Adipocyte (in vitro differentiated cells): Measurements from ENCODE around the gene ATP1B2.
"Not testable (repeated sequence)": the region's sequence is repeated elsewhere in the genome, so short reads cannot be mapped to it uniquely, and the experiment has no call there.

ENCODE experiments used
- DNase-seq: peaks from one replicate; pipeline ENCODE4 v3.0.0-alpha.2; 2015; ENCODE audit warnings: low read depth
- H3K27me3 ChIP-seq: replicated peaks from 2 replicates; pipeline ENCODE4 v1.7.0; 2013; ENCODE audit warnings: mild to moderate bottlenecking, low read length, moderate library complexity; ENCODE audit not compliant: control insufficient read depth, insufficient read depth
- H3K36me3 ChIP-seq: 2 replicates; pipeline ENCODE4 v1.7.0; 2013; ENCODE audit warnings: low read length, mild to moderate bottlenecking, moderate library complexity; ENCODE audit not compliant: control insufficient read depth, insufficient read depth, severe bottlenecking
- H3K4me1 ChIP-seq: 2 replicates; pipeline ENCODE4 v1.7.0; 2013; ENCODE audit warnings: mild to moderate bottlenecking, low read length, moderate library complexity; ENCODE audit not compliant: control insufficient read depth, insufficient read depth
- H3K4me3 ChIP-seq: 2 replicates; pipeline ENCODE4 v1.7.0; 2013; ENCODE audit warnings: mild to moderate bottlenecking, low read length, moderate library complexity
- H3K9ac ChIP-seq: 2 replicates; pipeline ENCODE4 v1.7.0; 2013; ENCODE audit warnings: mild to moderate bottlenecking, low read length, moderate library complexity
- H3K9me3 ChIP-seq: 2 replicates; pipeline ENCODE4 v1.7.0; 2013; ENCODE audit warnings: mild to moderate bottlenecking, low read length, moderate library complexity; ENCODE audit not compliant: control insufficient read depth

Gene ATP1B2

DNA sequence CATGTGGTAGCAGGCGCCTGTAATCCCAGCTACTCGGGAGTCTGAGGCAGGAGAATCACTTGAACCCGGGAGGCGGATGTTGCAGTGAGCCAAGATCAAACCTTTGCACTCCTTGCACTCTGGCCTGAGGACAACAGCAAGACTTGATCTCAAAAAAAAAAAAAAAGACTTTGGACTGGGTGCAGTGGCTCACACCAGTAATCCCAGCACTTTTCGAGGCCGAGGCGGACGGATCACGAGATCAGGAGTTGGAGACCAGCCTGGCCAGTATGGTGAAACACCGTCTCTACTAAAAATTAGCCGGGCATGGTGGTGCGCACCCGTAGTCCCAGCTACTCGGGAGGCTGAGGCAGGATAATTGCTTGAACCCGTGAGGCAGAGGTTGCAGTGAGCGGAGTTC lies 25.0 kb upstream of the ATP1B2 start:
- H3K9me3 ChIP-seq, H3K4me1 ChIP-seq, DNase-seq, H3K9ac ChIP-seq, H3K4me3 ChIP-seq, H3K36me3 ChIP-seq, H3K27me3 ChIP-seq: not testable (repeated sequence)

DNA sequence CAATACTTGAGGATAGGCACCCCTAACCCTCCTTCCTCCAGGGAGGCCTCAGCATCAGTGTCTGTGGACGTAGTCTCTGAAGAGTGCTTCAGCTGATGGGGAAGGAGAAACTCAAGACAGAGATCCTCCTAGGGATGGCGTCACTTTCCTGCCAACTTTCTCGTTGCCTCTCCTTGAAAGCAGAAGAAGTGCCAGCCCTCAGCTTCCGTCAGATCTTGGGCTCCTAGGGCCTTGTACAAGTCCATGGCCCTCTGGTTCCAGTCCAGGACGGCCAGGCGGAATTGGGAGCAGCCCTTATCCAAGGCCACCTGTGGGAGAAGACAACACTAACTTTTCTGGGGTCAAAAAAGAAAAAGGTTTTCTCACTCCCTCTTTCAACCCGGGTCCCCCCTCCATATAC lies 24.4 kb upstream of the ATP1B2 start:
- H3K4me1 ChIP-seq, result peaks cover 5% of the 10 kb centered on the region
- no peaks in the 10 kb centered on the region for H3K27me3 ChIP-seq
- DNase-seq, result no peak
- no peaks in the 10 kb centered on the region for H3K9me3 ChIP-seq
- H3K9ac ChIP-seq, result peak overlapping the region; percentile 97
- H3K4me3 ChIP-seq, result peak overlapping the region; percentile 86
- H3K36me3 ChIP-seq, result peaks cover 4% of the 10 kb centered on the region

DNA sequence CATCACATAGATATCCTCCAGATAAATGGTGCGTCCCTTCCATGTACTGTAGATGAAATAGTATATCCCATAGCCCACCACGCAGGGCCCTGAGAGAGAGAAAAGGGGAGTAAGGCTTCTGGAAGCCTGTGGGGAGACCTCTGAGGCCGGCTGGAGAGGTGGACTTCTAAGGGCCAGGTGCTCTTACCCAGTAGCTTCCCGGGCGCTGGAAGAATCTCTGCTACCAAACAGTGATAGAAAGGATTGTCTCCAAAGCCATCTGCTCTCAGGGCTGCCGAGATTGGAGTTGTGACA lies 23.8 kb upstream of the ATP1B2 start:
- H3K9ac ChIP-seq, result peak overlapping the region; percentile 97
- H3K4me1 ChIP-seq, result peaks cover 5% of the 10 kb centered on the region
- H3K4me3 ChIP-seq, result peak overlapping the region; percentile 86
- peaks cover 4% of the 10 kb centered on the region for H3K36me3 ChIP-seq
- H3K27me3 ChIP-seq, result no peaks in the 10 kb centered on the region
- H3K9me3 ChIP-seq, result no peaks in the 10 kb centered on the region
- DNase-seq, result no peak

DNA sequence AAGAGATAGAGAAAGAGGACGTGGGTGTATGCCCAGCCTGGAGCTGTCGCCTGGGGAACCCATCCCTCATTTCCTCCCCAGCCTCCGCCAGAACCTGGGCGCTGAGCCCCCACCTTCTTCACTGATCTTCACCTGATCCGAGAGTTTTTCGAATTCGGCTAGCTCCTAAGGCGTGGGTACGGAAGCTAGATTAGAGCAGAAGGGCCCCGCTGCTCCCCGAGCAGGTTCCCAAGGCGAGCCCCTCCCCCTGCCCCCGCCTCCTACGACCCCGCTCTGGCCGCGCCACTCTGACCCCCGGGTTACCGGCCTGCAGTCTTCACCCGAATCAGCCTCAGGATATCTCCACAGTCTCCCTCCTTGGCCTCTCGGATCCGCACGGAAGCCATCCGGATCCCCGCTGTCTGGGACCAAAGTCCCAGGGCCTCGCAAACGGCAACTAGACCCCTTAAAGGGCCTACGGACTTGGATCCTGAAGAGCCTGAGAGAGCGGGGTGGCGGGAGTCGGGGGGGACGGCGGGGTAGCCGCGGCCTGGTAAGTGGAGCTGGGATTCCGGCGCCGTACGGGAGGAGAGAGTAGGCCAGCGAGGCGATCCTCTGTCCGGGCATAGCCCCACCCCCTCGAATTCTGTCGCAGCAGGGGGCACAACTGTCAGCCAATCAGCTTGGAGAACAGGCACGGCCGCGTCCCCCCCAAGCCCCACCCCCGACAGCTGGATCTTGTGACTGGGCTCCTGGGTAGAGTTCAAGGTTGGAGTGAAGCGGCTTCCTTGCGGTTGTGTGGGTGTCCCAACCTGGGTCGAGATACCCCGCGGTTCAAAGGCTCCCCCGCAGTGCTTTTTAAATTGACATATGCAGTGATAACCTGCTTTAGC lies 23.2 kb upstream of the ATP1B2 start, which contains the start of gene SAT2:
Gene SAT2 (minus strand): TSS at position 572 of the 872 bp plus-strand sequence. CDS start 186 bp downstream, at position 386.
- Histone ChIP-seq H3K27me3 (no peaks in the 10 kb centered on the region), H3K4me1 (peaks cover 5% of the 10 kb centered on the region), H3K9me3 (no peaks in the 10 kb centered on the region), H3K9ac (peak within 1 kb of the TSS; percentile 97), H3K4me3 (peak within 1 kb of the TSS; percentile 86), H3K36me3 (peaks cover 4% of the 10 kb centered on the region)
- DNase-seq, result peak; percentile 98

DNA sequence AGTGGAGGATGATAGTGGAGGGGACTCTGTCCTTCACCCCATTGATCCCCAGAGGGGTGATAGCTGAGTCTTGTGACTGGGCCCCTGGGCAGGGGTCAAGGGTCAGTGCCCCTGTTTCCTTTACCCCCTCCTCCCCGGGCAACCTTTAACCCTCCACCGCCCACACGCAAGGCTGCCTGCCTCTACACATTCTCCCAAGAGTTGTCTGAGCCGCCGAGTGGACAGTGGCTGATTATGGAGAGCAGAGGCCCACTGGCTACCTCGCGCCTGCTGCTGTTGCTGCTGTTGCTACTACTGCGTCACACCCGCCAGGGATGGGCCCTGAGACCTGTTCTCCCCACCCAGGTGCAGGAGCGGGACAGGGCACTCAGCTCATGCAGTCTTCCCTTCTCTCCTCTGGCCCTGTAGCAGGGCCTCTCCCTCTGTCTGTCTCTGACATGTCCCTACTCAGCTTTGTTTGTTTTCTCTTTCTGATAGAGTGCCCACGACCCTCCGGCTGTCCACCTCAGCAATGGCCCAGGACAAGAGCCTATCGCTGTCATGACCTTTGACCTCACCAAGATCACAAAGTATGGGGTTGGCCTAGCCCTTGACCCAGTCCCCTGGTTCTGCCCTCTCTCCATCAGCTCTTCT lies 20.7 kb upstream of the ATP1B2 start, which contains the start of gene SHBG:
Gene SHBG (plus strand): TSS at position 197 of the 633 bp plus-strand sequence. CDS start 38 bp downstream, at position 235.
- peaks cover 4% of the 10 kb centered on the region for H3K27me3 ChIP-seq
- peaks cover 4% of the 10 kb centered on the region for H3K36me3 ChIP-seq
- no peak within 1 kb of the TSS for H3K4me3 ChIP-seq
- H3K9ac ChIP-seq, result peak within 1 kb of the TSS; percentile 1
- H3K9me3 ChIP-seq, result no peaks in the 10 kb centered on the region
- no peak for DNase-seq
- H3K4me1 ChIP-seq, result peaks cover 5% of the 10 kb centered on the region

DNA sequence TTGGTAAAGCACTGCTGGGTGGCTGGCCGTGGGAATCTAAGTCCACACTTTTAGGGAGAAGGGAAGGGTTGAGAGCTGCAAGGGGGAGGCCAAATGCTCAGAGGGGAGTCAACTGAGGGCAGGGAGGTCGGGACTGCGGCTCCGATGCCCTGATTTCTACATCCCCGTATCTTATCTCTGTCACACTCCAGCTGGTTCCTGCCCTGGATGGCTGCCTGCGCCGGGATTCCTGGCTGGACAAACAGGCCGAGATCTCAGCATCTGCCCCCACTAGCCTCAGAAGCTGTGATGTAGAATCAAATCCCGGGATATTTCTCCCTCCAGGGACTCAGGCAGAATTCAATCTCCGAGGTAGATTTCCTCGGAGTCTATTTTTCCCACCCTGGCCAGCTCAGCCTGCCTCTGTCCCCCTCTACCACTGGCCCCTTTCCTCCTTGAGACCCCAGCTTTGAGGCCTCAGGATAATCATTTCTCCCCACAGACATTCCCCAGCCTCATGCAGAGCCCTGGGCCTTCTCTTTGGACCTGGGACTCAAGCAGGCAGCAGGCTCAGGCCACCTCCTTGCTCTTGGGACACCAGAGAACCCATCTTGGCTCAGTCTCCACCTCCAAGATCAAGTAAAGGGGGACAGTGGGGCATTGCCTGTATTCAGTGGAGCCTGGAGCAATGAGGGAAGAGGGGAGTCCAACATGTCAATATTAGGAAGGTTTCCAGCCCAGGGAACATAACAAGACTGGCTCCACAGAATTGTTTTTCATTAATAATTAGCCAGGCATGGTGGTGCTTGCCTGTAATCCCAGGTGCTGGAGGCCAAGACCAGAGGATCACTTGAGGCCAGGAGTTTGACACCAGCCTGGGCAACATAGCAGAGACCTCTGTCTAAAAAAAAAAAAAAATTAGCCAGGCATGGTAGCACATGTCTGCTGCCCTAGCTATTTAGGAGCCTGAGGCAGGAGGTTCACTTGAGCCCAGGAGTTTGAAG lies 19.0 kb upstream of the ATP1B2 start:
- Histone ChIP-seq H3K4me1 (peaks cover 3% of the 10 kb centered on the region), H3K9me3 (no peaks in the 10 kb centered on the region), H3K27me3 (peaks cover 4% of the 10 kb centered on the region), H3K9ac (no peak overlapping the region), H3K36me3 (no peaks in the 10 kb centered on the region), H3K4me3 (no peak overlapping the region)
- no peak for DNase-seq

DNA sequence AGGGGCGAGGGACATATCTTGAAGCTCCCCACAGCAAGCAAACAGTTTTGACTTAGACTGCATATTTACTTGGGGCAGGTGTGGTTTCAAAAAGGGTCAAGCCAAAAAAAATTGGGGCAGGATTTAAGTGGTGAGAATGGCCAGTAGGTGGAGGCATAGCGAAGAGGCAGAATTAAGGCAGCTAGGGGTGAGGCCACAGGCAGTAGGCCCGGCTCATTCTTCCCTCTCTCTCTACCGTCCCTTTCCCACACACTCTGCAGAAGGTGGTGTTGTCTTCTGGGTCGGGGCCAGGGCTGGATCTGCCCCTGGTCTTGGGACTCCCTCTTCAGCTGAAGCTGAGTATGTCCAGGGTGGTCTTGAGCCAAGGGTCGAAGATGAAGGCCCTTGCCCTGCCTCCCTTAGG lies 18.2 kb upstream of the ATP1B2 start:
- peaks cover 4% of the 10 kb centered on the region for H3K27me3 ChIP-seq
- no peaks in the 10 kb centered on the region for H3K36me3 ChIP-seq
- peak; percentile 67 for DNase-seq
- H3K4me1 ChIP-seq, result no peaks in the 10 kb centered on the region
- H3K4me3 ChIP-seq, result no peak overlapping the region
- H3K9ac ChIP-seq, result peak overlapping the region; percentile 30
- no peaks in the 10 kb centered on the region for H3K9me3 ChIP-seq

DNA sequence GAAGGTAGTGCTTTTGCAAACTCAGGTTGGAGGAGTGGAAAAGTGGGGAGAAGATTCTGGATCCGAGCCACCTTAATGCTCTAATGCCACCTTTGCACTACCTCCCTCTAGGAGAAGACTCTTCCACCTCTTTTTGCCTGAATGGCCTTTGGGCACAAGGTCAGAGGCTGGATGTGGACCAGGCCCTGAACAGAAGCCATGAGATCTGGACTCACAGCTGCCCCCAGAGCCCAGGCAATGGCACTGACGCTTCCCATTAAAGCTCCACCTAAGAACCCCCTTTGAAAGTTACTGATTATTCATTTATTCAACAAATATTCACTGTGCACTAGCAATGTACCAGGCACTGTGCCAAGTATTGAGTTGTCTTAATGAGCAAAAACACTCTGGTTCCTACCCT lies 17.6 kb upstream of the ATP1B2 start:
- H3K27me3 ChIP-seq, result peaks cover 4% of the 10 kb centered on the region
- H3K9me3 ChIP-seq, result no peaks in the 10 kb centered on the region
- peak overlapping the region; percentile 30 for H3K9ac ChIP-seq
- DNase-seq, result no peak
- H3K4me3 ChIP-seq, result no peak overlapping the region
- H3K4me1 ChIP-seq, result no peaks in the 10 kb centered on the region
- H3K36me3 ChIP-seq, result no peaks in the 10 kb centered on the region

DNA sequence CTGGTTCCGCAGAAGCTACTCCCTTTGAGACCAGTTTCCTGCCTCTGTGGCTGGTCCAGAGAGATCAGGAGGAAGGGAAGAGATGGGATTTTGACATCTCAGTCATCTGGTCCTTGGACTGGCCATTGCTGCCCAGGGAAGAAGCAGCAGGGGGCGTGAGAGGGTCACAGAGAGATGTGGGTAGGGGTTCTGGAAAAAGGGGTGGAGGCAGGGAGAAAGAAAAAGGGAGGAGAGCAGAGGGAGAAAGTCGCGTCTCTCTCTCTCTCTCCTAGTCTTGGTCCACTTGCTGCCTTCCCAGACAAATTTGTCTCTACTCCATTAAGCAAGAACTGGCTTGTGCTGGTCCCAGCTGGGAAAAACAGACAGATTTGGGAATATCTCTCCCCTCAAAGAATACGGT lies 16.3 kb upstream of the ATP1B2 start:
- Histone ChIP-seq H3K4me3 (no peak overlapping the region), H3K36me3 (no peaks in the 10 kb centered on the region), H3K4me1 (no peaks in the 10 kb centered on the region), H3K9me3 (no peaks in the 10 kb centered on the region), H3K27me3 (peaks cover 4% of the 10 kb centered on the region), H3K9ac (no peak overlapping the region)
- DNase-seq, result peak; percentile 46

DNA sequence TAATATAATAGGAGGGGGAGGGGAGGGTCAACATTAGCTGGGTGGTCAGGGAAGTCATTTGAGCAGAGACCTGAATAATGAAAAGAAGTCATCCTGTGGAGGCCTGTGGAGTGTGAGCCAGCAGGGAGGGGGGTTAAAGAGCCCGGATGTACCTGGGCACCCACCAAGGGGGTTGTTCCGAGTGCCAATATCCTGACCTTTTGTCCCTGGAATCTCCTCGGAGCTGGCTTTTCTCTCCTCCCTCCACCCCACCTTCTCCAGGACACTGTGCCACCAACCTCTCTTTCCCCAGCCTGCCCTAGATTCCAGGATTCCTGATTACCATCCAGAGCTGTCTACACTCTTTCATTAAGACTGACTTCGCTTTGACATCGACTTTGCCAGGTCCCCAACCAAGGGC lies 14.6 kb upstream of the ATP1B2 start:
- Histone ChIP-seq H3K9me3 (no peaks in the 10 kb centered on the region), H3K27me3 (peaks cover 4% of the 10 kb centered on the region), H3K36me3 (no peaks in the 10 kb centered on the region), H3K4me1 (no peaks in the 10 kb centered on the region), H3K9ac (no peak overlapping the region), H3K4me3 (no peak overlapping the region)
- DNase-seq, result no peak

DNA sequence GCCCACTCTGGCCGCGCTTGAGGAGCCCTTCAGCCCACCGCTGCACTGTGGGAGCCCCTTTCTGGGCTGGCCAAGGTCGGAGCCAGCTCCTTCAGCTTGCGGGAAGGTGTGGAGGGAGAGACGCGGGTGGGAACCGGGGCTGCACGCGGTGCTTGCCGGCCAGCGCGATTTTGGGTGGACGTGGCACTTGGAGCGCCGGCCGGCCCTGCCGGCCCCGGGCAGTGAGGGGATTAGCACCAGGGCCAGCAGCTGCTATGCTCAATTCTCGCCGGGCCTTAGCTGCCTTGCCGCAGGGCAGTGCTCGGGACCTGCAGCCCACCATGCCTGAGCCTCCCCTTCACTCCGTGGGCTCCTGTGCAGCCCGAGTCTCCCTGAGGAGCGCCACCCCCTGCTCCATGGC lies 9.9 kb upstream of the ATP1B2 start:
- Histone ChIP-seq H3K9me3 (no peaks in the 10 kb centered on the region), H3K4me1 (no peaks in the 10 kb centered on the region), H3K9ac (no peak overlapping the region), H3K27me3 (peaks cover 14% of the 10 kb centered on the region), H3K4me3 (no peak overlapping the region), H3K36me3 (no peaks in the 10 kb centered on the region)
- DNase-seq, result no peak
